Measurements from ENCODE around the gene KAT6B. TPM values are rescaled to one million over a fixed set of nuclear protein-coding genes. Genes with fewer than 3 reads are reported as not detected.

The KAT6B gene
- total and polyA plus RNA-seq, 4 experiments from 2014 or later: 10.9 to 63.9 (median 52.4) TPM

DNA sequence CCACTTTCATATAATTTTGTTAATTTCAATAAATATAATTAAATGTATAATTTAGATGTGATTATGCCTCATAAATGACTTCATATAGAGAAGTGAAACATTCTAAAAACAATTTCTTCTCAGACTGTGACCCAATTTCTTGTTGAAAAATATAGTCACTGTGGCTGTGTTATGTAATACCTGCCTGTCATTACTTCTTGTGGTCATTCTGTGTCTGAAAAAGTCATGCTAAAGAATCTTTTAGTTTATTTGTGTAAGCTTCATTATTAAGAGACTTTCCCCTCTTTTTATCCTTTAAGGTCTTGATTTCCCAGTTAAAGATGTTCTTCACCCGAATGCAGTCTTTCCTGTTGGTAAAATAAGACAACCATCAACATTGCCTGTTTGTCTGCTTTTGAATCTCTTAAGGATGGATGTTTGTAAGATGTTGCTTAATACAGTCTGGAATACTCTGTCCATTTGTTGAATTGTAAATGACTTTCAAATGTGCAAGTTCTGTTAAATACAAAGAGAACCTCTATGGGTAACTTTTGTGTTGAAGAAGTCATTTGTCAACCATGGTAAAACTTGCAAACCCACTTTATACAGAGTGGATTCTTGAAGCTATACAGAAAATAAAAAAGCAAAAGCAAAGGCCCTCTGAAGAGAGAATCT lies 16.0 kb downstream of the KAT6B start:
- intact Hi-C loops (cut with micrococcal nuclease): no loop called here

GRCh38 chr10:74846958-74847357 lies 20.6 kb downstream of the KAT6B start:
- peaks cover 22% of the 10 kb centered on the region for H3K4me1 ChIP-seq (ENCODE audit: insufficient read depth, low read length)
- Mint-ChIP-seq H3K27me3 (no peaks in the 10 kb centered on the region), H3K36me3 (peaks cover 26 to 28% of the 10 kb centered on the region in 2 donors), H3K9me3 (no peaks in the 10 kb centered on the region), H3K4me1 (peaks cover 10 to 45% (median 25%) of the 10 kb centered on the region in 4 donors), H3K27ac (peak overlapping the region in 2 of 7 donors; percentile 31 to 47), H3K4me3 (no peak overlapping the region)
- DNase-seq: no peak
- no peaks in the 10 kb centered on the region for H3K27me3 ChIP-seq (ENCODE audit: insufficient read depth, low read length)
- no peak overlapping the region for H3K27ac ChIP-seq (ENCODE audit: low read depth, low read length)
- CTCF ChIA-PET (ENCODE audit: partially characterized antibody): no interaction called here
- no peaks in the 10 kb centered on the region for H3K9me3 ChIP-seq (ENCODE audit: control insufficient read depth in 1 of 2, low read length in 2 of 2)
- H3K4me3 ChIP-seq (ENCODE audit: low read length in 2 of 2): no peak overlapping the region
- POLR2A ChIA-PET (ENCODE audit: partially characterized antibody): no interaction called here
- intact Hi-C loops (cut with micrococcal nuclease): no loop called here
- peaks cover 8% of the 10 kb centered on the region for H3K36me3 ChIP-seq (ENCODE audit: insufficient read depth, low read length)

More for the DNA sequence above, 16.0 kb downstream of the KAT6B start:
- H3K27me3 ChIP-seq (ENCODE audit: insufficient read depth, low read length): no peaks in the 10 kb centered on the region
- H3K9me3 ChIP-seq (ENCODE audit: control insufficient read depth in 1 of 2, low read length in 2 of 2): no peaks in the 10 kb centered on the region
- H3K36me3 Mint-ChIP-seq: peaks cover 41 to 55% of the 10 kb centered on the region in 2 donors
- DNase-seq: no peak
- no peak overlapping the region for H3K27ac ChIP-seq (ENCODE audit: low read depth, low read length)
- no peak overlapping the region for H3K4me3 ChIP-seq (ENCODE audit: low read length in 2 of 2)
- no peaks in the 10 kb centered on the region for H3K27me3 Mint-ChIP-seq
- H3K27ac Mint-ChIP-seq: peak overlapping the region in 4 of 7 donors; percentile 6 to 69 (median 34)
- H3K4me3 Mint-ChIP-seq: peak overlapping the region in 1 of 8 donors; percentile 21
- peaks cover 8% of the 10 kb centered on the region for H3K36me3 ChIP-seq (ENCODE audit: insufficient read depth, low read length)
- CTCF ChIA-PET (ENCODE audit: partially characterized antibody): no interaction called here
- POLR2A ChIA-PET (ENCODE audit: partially characterized antibody): interaction anchor here (0.9 to 1.5 kb wide), 2 partner anchors 16 kb away, joined by 4 to 8 read pairs; partner anchors contain the start of gene KAT6B
- peaks cover 10% of the 10 kb centered on the region for H3K4me1 ChIP-seq (ENCODE audit: insufficient read depth, low read length)
- no peaks in the 10 kb centered on the region for H3K9me3 Mint-ChIP-seq
- H3K4me1 Mint-ChIP-seq: peaks cover 28 to 62% (median 44%) of the 10 kb centered on the region in 4 donors

- CTCF ChIA-PET (ENCODE audit: partially characterized antibody): no interaction called here
- Mint-ChIP-seq H3K27me3 (no peaks in the 10 kb centered on the region), H3K27ac (peak overlapping the region in 1 of 7 donors; percentile 36), H3K9me3 (peaks cover 0 to 4% (median 0%) of the 10 kb centered on the region in 8 donors), H3K36me3 (peaks cover 16 to 21% of the 10 kb centered on the region in 2 donors), H3K4me3 (peak overlapping the region in 4 of 8 donors; percentile 55 to 65 (median 62)), H3K4me1 (peaks cover 29 to 48% (median 35%) of the 10 kb centered on the region in 4 donors)
- Histone ChIP-seq H3K36me3 (ENCODE audit: insufficient read depth, low read length) (no peaks in the 10 kb centered on the region), H3K27me3 (ENCODE audit: insufficient read depth, low read length) (no peaks in the 10 kb centered on the region), H3K9me3 (ENCODE audit: control insufficient read depth in 1 of 2, low read length in 2 of 2) (no peaks in the 10 kb centered on the region), H3K4me3 (ENCODE audit: low read length in 2 of 2) (no peak overlapping the region), H3K27ac (ENCODE audit: low read depth, low read length) (no peak overlapping the region), H3K4me1 (ENCODE audit: insufficient read depth, low read length) (peaks cover 47% of the 10 kb centered on the region)
- intact Hi-C loops (cut with micrococcal nuclease): no loop called here
- POLR2A ChIA-PET (ENCODE audit: partially characterized antibody): no interaction called here
- no peak for DNase-seq
Observed at GRCh38 chr10:74851831-74852230, 25.4 kb downstream of the KAT6B start.

GRCh38 chr10:74852381-74852780 lies 26.0 kb downstream of the KAT6B start:
- H3K9me3 Mint-ChIP-seq: peaks cover 0 to 4% (median 0%) of the 10 kb centered on the region in 8 donors
- DNase-seq: no peak
- H3K27me3 Mint-ChIP-seq: no peaks in the 10 kb centered on the region
- Histone ChIP-seq H3K27me3 (ENCODE audit: insufficient read depth, low read length) (no peaks in the 10 kb centered on the region), H3K4me3 (ENCODE audit: low read length in 2 of 2) (no peak overlapping the region), H3K36me3 (ENCODE audit: insufficient read depth, low read length) (no peaks in the 10 kb centered on the region), H3K27ac (ENCODE audit: low read depth, low read length) (no peak overlapping the region), H3K9me3 (ENCODE audit: control insufficient read depth in 1 of 2, low read length in 2 of 2) (no peaks in the 10 kb centered on the region), H3K4me1 (ENCODE audit: insufficient read depth, low read length) (peaks cover 47% of the 10 kb centered on the region)
- intact Hi-C loops (cut with micrococcal nuclease): no loop called here
- peaks cover 21 to 24% of the 10 kb centered on the region in 2 donors for H3K36me3 Mint-ChIP-seq
- POLR2A ChIA-PET (ENCODE audit: partially characterized antibody): no interaction called here
- CTCF ChIA-PET (ENCODE audit: partially characterized antibody): no interaction called here
- peak overlapping the region in 4 of 8 donors; percentile 55 to 65 (median 62) for H3K4me3 Mint-ChIP-seq
- H3K4me1 Mint-ChIP-seq: peaks cover 32 to 50% (median 37%) of the 10 kb centered on the region in 4 donors
- peak overlapping the region in 2 of 7 donors; percentile 6 to 61 for H3K27ac Mint-ChIP-seq

GRCh38 chr10:74854610-74855009 lies 28.2 kb downstream of the KAT6B start:
- Histone ChIP-seq H3K27ac (ENCODE audit: low read depth, low read length) (no peak overlapping the region), H3K9me3 (ENCODE audit: control insufficient read depth in 1 of 2, low read length in 2 of 2) (no peaks in the 10 kb centered on the region), H3K4me3 (ENCODE audit: low read length in 2 of 2) (no peak overlapping the region), H3K27me3 (ENCODE audit: insufficient read depth, low read length) (no peaks in the 10 kb centered on the region), H3K36me3 (ENCODE audit: insufficient read depth, low read length) (no peaks in the 10 kb centered on the region), H3K4me1 (ENCODE audit: insufficient read depth, low read length) (peaks cover 43% of the 10 kb centered on the region)
- Mint-ChIP-seq H3K9me3 (peaks cover 0 to 4% (median 0%) of the 10 kb centered on the region in 8 donors), H3K36me3 (peaks cover 22 to 26% of the 10 kb centered on the region in 2 donors), H3K27me3 (no peaks in the 10 kb centered on the region), H3K27ac (peak overlapping the region in 3 of 7 donors; percentile 29 to 62 (median 57)), H3K4me3 (peak overlapping the region in 5 of 8 donors; percentile 0 to 56 (median 20)), H3K4me1 (peaks cover 33 to 52% (median 39%) of the 10 kb centered on the region in 4 donors)
- ChIA-PET CTCF (ENCODE audit: partially characterized antibody) (no interaction called here), POLR2A (ENCODE audit: partially characterized antibody) (interaction anchor here (0.7 kb wide), 1 partner anchor 176 kb away, joined by 3 read pairs; no protein-coding TSS in a partner anchor)
- DNase-seq: no peak
- intact Hi-C loops (cut with micrococcal nuclease): loop anchor here (2.0 kb wide), 1 partner anchor 28 kb away; the partner anchor contains the start of gene KAT6B

GRCh38 chr10:74855027-74855426 lies 28.6 kb downstream of the KAT6B start:
- Histone ChIP-seq H3K4me1 (ENCODE audit: insufficient read depth, low read length) (peaks cover 43% of the 10 kb centered on the region), H3K9me3 (ENCODE audit: control insufficient read depth in 1 of 2, low read length in 2 of 2) (no peaks in the 10 kb centered on the region), H3K4me3 (ENCODE audit: low read length in 2 of 2) (no peak overlapping the region), H3K27me3 (ENCODE audit: insufficient read depth, low read length) (no peaks in the 10 kb centered on the region), H3K36me3 (ENCODE audit: insufficient read depth, low read length) (no peaks in the 10 kb centered on the region), H3K27ac (ENCODE audit: low read depth, low read length) (no peak overlapping the region)
- ChIA-PET CTCF (ENCODE audit: partially characterized antibody) (no interaction called here), POLR2A (ENCODE audit: partially characterized antibody) (interaction anchor here (0.7 kb wide), 1 partner anchor 175 kb away, joined by 3 read pairs; no protein-coding TSS in a partner anchor)
- intact Hi-C loops (cut with micrococcal nuclease): loop anchor here (2.0 kb wide), 1 partner anchor 28 kb away; the partner anchor contains the start of gene KAT6B
- Mint-ChIP-seq H3K36me3 (peaks cover 22 to 26% of the 10 kb centered on the region in 2 donors), H3K27ac (peak overlapping the region in 5 of 7 donors; percentile 1 to 62 (median 29)), H3K9me3 (peaks cover 0 to 4% (median 0%) of the 10 kb centered on the region in 8 donors), H3K4me1 (peaks cover 34 to 52% (median 40%) of the 10 kb centered on the region in 4 donors), H3K27me3 (no peaks in the 10 kb centered on the region), H3K4me3 (peak overlapping the region in 6 of 8 donors; percentile 0 to 56 (median 32))
- no peak for DNase-seq

DNA sequence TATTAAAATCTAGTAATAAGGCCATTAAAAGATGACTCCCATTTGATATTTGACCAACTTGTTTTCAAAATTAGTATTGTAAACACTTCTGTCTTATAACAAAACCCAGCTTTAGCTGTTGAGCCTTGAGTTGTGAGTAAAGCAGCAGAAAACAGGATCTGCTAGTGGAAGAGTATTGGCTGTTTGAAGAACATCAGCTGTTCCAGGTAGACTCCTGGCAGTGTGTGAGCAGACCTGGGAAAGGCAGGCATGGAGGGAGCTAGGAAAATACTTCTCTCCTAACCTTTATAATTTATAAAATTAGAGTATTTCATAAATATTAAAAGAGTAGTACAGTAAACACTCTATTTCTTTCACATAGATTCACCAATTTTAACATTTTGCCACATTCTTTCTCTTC lies 29.0 kb downstream of the KAT6B start:
- Histone ChIP-seq H3K4me1 (ENCODE audit: insufficient read depth, low read length) (peaks cover 39% of the 10 kb centered on the region), H3K36me3 (ENCODE audit: insufficient read depth, low read length) (no peaks in the 10 kb centered on the region), H3K9me3 (ENCODE audit: control insufficient read depth in 1 of 2, low read length in 2 of 2) (no peaks in the 10 kb centered on the region), H3K4me3 (ENCODE audit: low read length in 2 of 2) (no peak overlapping the region), H3K27me3 (ENCODE audit: insufficient read depth, low read length) (no peaks in the 10 kb centered on the region), H3K27ac (ENCODE audit: low read depth, low read length) (no peak overlapping the region)
- peaks cover 0 to 4% (median 0%) of the 10 kb centered on the region in 8 donors for H3K9me3 Mint-ChIP-seq
- intact Hi-C loops (cut with micrococcal nuclease): loop anchor here (2.0 kb wide), 1 partner anchor 29 kb away; the partner anchor contains the start of gene KAT6B
- POLR2A ChIA-PET (ENCODE audit: partially characterized antibody): no interaction called here
- H3K36me3 Mint-ChIP-seq: peaks cover 22 to 26% of the 10 kb centered on the region in 2 donors
- peak overlapping the region in 2 of 8 donors; percentile 4 to 20 for H3K4me3 Mint-ChIP-seq
- peaks cover 35 to 53% (median 41%) of the 10 kb centered on the region in 4 donors for H3K4me1 Mint-ChIP-seq
- H3K27me3 Mint-ChIP-seq: no peaks in the 10 kb centered on the region
- H3K27ac Mint-ChIP-seq: no peak overlapping the region
- CTCF ChIA-PET (ENCODE audit: partially characterized antibody): no interaction called here
- no peak for DNase-seq

All from CD4-positive, alpha-beta memory T cell (primary cell).